ENCODE measurements around the gene PRRG1. TPM values are rescaled to one million over a fixed set of nuclear protein-coding genes. Genes with fewer than 3 reads are reported as not detected.
"Not testable (repeated sequence)": the region's sequence is repeated elsewhere in the genome, so short reads cannot be mapped to it uniquely, and the experiment has no call there.

The PRRG1 gene
- total RNA-seq, 2 experiments from 2014 or later, result not detected

DNA sequence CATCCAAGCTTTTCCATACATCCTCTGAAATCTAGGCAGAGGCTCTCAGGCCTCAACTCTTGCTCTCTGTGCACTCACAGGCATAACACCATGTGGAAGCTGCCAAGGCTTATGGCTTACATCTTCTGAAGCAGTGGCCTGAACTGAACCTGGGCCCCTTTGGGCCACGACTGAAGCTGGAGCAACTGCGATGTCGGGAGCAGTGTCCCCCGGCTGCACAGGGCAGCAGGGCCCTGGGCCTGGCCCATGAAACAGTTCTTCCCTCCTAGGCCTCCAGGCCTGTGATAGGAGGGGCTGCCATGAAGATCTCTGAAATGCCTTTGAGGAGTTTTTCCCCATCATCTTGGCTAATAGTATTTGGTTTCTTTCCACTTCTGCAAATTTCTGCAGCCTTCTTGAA lies 39.2 kb downstream of the PRRG1 start:
- H3K9me3 Mint-ChIP-seq, result no peaks in the 10 kb centered on the region
- DNase-seq, result no peak
- H3K27me3 Mint-ChIP-seq (ENCODE audit: low read depth), result no peaks in the 10 kb centered on the region
- H3K36me3 Mint-ChIP-seq (ENCODE audit: low read depth), result no peaks in the 10 kb centered on the region
- CTCF ChIA-PET, result interaction anchor here (0.6 kb wide), 1 partner anchor 435 kb away, joined by 3 read pairs; no protein-coding TSS in a partner anchor
- no peak overlapping the region for H3K4me3 Mint-ChIP-seq
- no peaks in the 10 kb centered on the region for H3K4me1 Mint-ChIP-seq (ENCODE audit: low read depth)
- H3K27ac Mint-ChIP-seq, result no peak overlapping the region
- intact Hi-C loops (cut with micrococcal nuclease), result no loop called here

DNA sequence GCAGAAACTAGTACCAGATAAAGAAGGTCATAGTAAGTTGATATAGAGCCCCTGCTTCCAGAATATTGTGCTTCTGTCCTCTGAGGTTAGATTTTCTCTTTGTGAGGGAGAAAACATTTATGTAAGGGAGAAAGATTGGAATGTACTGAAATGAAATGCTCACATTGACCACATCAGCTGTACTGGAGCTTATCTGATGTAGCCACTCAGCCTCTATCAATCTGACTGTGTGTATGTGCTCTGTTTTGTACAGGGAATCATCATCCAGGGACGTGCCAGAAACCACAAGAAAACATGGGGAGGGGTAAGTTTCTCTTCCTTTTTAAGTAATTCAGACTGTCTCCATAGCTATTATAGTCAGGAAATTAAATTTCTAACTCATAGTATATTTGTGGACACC lies 56.8 kb downstream of the PRRG1 start:
- H3K27ac Mint-ChIP-seq, result no peak overlapping the region
- no peaks in the 10 kb centered on the region for H3K4me1 Mint-ChIP-seq (ENCODE audit: low read depth)
- no peaks in the 10 kb centered on the region for H3K36me3 Mint-ChIP-seq (ENCODE audit: low read depth)
- CTCF ChIA-PET, result no interaction called here
- H3K9me3 Mint-ChIP-seq, result peaks cover 1% of the 10 kb centered on the region
- H3K4me3 Mint-ChIP-seq, result no peak overlapping the region
- intact Hi-C loops (cut with micrococcal nuclease), result no loop called here
- H3K27me3 Mint-ChIP-seq (ENCODE audit: low read depth), result no peaks in the 10 kb centered on the region
- DNase-seq, result no peak

DNA sequence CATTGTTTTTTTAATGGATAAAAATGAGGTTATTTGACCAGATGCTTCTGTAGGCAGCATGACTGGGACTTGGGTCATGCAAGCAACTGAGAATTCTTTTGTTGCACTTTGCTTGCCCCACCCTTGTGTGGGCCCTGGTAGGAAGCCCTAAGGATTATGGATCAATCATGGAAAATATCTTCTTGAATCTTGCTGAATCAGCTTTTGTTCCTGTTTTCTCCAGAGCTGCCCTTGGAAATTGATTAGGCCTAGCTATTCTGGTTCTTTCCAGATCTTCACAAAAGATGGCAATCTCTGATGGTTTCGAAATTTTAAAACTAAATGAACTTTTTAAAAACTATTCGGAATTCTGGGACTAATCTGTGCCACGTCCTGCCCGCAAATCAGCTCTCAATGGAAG lies 58.6 kb downstream of the PRRG1 start:
- H3K9me3 Mint-ChIP-seq, result no peaks in the 10 kb centered on the region
- H3K4me3 Mint-ChIP-seq, result no peak overlapping the region
- intact Hi-C loops (cut with micrococcal nuclease), result no loop called here
- no peaks in the 10 kb centered on the region for H3K27me3 Mint-ChIP-seq (ENCODE audit: low read depth)
- CTCF ChIA-PET, result no interaction called here
- H3K36me3 Mint-ChIP-seq (ENCODE audit: low read depth), result no peaks in the 10 kb centered on the region
- H3K4me1 Mint-ChIP-seq (ENCODE audit: low read depth), result no peaks in the 10 kb centered on the region
- DNase-seq, result no peak
- H3K27ac Mint-ChIP-seq, result no peak overlapping the region

DNA sequence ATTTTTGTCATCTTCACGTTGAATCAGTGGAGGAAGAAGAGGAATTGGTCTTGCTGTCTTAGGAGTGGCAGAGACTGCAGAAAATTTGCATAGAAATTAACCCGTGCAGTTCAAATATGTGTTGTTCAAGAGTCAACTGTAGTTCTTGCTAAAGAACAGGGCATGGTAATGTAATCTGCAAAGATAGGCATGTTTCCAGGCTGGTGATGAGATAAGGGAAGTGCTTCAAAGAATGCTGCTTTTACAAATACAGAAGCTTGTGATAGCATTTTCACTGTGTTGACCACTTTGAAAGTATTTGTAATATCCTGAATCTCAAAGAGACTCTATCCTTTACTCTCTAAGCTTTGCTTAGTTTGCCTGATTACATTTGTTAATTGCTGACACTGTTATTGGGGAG lies 60.1 kb downstream of the PRRG1 start:
- no peaks in the 10 kb centered on the region for H3K36me3 Mint-ChIP-seq (ENCODE audit: low read depth)
- no peak for DNase-seq
- H3K27ac Mint-ChIP-seq, result no peak overlapping the region
- H3K4me3 Mint-ChIP-seq, result no peak overlapping the region
- H3K27me3 Mint-ChIP-seq (ENCODE audit: low read depth), result no peaks in the 10 kb centered on the region
- intact Hi-C loops (cut with micrococcal nuclease), result no loop called here
- no peaks in the 10 kb centered on the region for H3K4me1 Mint-ChIP-seq (ENCODE audit: low read depth)
- H3K9me3 Mint-ChIP-seq, result no peaks in the 10 kb centered on the region
- CTCF ChIA-PET, result no interaction called here

DNA sequence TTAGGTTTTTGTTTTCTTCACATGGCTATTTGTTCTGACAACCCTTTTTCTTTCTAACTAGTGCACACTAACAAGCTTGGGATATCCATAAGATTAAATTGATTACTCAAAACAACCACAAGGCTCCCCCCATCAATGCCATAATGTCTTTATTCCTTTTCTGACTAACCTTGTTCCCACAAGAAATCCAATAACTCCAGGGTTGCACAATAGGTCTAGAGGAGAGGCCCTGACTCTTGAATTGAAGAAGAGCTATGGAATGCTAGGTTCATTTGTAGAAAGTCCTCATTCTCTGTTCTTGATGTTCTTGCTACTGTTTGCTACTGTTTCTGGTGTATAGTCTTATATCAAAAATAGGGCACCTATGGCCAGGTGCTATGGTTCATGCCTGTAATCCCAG lies 71.0 kb downstream of the PRRG1 start:
- Mint-ChIP-seq H3K9me3 (no peaks in the 10 kb centered on the region), H3K27me3 (ENCODE audit: low read depth) (no peaks in the 10 kb centered on the region), H3K4me1 (ENCODE audit: low read depth) (no peaks in the 10 kb centered on the region), H3K27ac (no peak overlapping the region), H3K36me3 (ENCODE audit: low read depth) (no peaks in the 10 kb centered on the region), H3K4me3 (no peak overlapping the region)
- CTCF ChIA-PET, result no interaction called here
- DNase-seq, result no peak
- intact Hi-C loops (cut with micrococcal nuclease), result no loop called here

DNA sequence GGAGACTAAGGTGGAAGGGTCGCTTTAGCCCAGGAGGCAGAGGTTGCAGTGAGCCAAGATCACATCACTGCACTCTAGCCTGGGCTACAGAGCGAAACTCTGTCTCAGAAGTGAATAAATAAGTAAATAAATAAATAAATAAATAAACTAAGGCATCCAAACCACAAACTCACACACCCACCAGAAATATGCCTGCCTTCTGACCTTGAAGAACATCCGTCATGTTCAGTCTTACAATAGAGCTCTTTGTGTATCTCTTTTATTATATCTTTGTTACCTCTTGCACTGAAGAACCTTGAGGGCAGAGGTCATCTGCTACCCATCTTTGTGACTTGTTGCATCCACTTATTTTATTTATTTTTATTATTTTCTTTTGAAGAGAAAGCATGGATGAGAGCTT lies 71.6 kb downstream of the PRRG1 start:
- CTCF ChIA-PET, result no interaction called here
- H3K36me3 Mint-ChIP-seq (ENCODE audit: low read depth), result no peaks in the 10 kb centered on the region
- H3K9me3 Mint-ChIP-seq, result no peaks in the 10 kb centered on the region
- H3K4me3 Mint-ChIP-seq, result no peak overlapping the region
- intact Hi-C loops (cut with micrococcal nuclease), result no loop called here
- no peaks in the 10 kb centered on the region for H3K4me1 Mint-ChIP-seq (ENCODE audit: low read depth)
- no peak overlapping the region for H3K27ac Mint-ChIP-seq
- no peaks in the 10 kb centered on the region for H3K27me3 Mint-ChIP-seq (ENCODE audit: low read depth)
- DNase-seq, result no peak

DNA sequence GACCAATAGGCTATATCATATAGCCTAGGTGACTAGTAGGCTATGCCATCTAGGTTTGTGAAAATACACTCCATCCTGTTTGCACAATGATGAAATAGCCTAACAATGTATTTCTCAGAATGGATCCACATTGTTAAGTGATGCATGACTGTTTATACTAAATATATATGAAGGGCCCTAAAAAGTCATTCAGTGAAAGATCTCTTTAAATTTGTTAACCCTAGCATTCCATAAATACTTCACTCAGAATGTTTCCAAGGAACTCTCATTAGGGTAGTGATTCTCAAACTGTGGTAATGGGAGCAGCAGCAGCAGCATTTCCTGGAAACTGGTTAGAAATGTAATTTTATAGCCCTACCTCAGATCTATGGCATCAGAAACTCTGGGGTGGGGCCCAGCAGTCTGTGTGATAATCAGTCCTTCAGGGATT lies 74.9 kb downstream of the PRRG1 start:
- Mint-ChIP-seq H3K4me1 (ENCODE audit: low read depth) (no peaks in the 10 kb centered on the region), H3K9me3 (no peaks in the 10 kb centered on the region), H3K36me3 (ENCODE audit: low read depth) (no peaks in the 10 kb centered on the region), H3K27ac (no peak overlapping the region), H3K4me3 (no peak overlapping the region), H3K27me3 (ENCODE audit: low read depth) (no peaks in the 10 kb centered on the region)
- intact Hi-C loops (cut with micrococcal nuclease), result no loop called here
- CTCF ChIA-PET, result no interaction called here
- no peak for DNase-seq

DNA sequence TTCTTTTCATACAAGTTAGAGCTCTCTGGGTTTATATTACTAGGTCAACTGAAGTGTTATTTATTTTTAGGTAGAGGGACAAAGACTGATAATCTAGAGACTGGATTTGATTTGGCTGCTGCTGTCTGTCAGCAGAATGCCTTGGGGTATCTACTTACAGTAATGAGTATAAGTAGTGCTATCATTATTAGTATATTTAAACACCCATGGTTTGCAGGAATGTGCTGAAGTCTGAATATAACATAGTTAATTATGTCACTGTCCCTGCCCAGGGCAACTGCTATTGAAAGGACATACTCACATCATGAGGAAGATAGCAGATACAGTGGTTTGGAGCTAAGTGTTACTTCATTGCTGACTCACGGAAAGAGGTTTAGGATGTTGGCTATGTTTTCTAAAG lies 76.2 kb downstream of the PRRG1 start:
- Mint-ChIP-seq H3K4me1 (ENCODE audit: low read depth) (no peaks in the 10 kb centered on the region), H3K9me3 (no peaks in the 10 kb centered on the region), H3K27me3 (ENCODE audit: low read depth) (no peaks in the 10 kb centered on the region), H3K36me3 (ENCODE audit: low read depth) (no peaks in the 10 kb centered on the region), H3K4me3 (no peak overlapping the region), H3K27ac (no peak overlapping the region)
- CTCF ChIA-PET, result no interaction called here
- no peak for DNase-seq
- intact Hi-C loops (cut with micrococcal nuclease), result no loop called here

DNA sequence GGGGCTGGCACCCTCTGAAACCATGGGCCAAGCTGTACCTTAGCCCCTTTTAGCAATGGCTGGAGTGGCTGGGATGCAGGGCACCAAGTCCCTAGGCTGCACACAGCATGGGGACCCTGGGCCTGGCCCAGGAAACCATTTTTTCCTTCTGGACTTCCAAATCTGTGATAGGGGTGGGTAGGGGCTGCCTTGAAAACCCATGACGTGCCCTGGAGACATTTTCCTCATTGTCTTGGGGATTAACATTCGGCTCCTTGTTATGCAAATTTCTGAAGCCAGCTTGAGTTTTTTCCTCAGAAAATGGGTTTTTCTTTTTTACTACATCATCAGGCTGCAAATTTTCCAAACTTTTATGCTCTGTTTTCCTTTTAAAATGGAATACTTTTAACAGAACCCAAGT lies 79.8 kb downstream of the PRRG1 start:
- H3K36me3 Mint-ChIP-seq (ENCODE audit: low read depth); intact Hi-C loops (cut with micrococcal nuclease); H3K4me3 Mint-ChIP-seq; H3K9me3 Mint-ChIP-seq; H3K27me3 Mint-ChIP-seq (ENCODE audit: low read depth); H3K27ac Mint-ChIP-seq; CTCF ChIA-PET; H3K4me1 Mint-ChIP-seq (ENCODE audit: low read depth); DNase-seq: not testable (repeated sequence)

DNA sequence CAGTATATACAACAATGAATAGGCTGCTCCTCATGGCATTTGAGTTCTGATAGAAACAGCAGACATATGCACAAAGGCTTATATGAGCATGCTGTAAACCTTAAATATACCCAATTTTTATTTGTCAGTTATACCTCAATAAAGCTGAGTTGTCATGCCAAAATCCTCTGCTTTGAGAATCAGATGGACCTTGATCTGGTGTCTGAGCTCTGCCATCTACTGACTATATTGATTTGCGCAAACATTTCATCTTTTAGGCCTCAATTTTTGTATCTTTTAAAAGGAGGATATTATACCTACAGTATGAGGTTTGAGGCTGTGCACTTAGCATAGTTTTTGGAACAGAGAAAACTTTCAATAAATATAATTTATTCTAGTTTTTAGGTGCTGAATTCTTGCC lies 85.2 kb downstream of the PRRG1 start:
- no peaks in the 10 kb centered on the region for H3K4me1 Mint-ChIP-seq (ENCODE audit: low read depth)
- H3K9me3 Mint-ChIP-seq, result no peaks in the 10 kb centered on the region
- no peaks in the 10 kb centered on the region for H3K36me3 Mint-ChIP-seq (ENCODE audit: low read depth)
- peaks cover 3% of the 10 kb centered on the region for H3K27me3 Mint-ChIP-seq (ENCODE audit: low read depth)
- H3K27ac Mint-ChIP-seq, result no peak overlapping the region
- intact Hi-C loops (cut with micrococcal nuclease), result no loop called here
- CTCF ChIA-PET, result no interaction called here
- H3K4me3 Mint-ChIP-seq, result no peak overlapping the region
- DNase-seq, result no peak

DNA sequence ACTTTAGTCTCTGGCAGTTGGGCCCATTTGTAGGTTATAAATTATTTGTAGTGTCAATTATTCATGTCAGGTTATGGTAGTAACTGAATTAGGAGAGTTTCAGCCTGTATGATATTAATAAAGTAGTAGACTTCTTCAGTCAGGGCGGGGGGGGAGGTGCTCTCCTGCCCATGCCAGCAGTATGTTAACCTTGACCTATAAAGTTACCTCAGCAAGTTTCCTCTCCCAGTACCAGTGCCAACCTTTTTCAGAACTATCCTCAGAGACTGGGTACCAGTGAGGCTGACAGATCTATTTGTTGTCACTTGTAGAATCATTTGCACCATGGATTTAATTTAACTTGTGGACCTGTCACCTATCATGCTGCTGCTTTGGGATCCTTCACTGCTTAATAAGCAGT lies 88.0 kb downstream of the PRRG1 start:
- peaks cover 3% of the 10 kb centered on the region for H3K27me3 Mint-ChIP-seq (ENCODE audit: low read depth)
- H3K27ac Mint-ChIP-seq, result no peak overlapping the region
- DNase-seq, result no peak
- intact Hi-C loops (cut with micrococcal nuclease), result no loop called here
- no peaks in the 10 kb centered on the region for H3K4me1 Mint-ChIP-seq (ENCODE audit: low read depth)
- no peak overlapping the region for H3K4me3 Mint-ChIP-seq
- H3K36me3 Mint-ChIP-seq (ENCODE audit: low read depth), result no peaks in the 10 kb centered on the region
- no peaks in the 10 kb centered on the region for H3K9me3 Mint-ChIP-seq
- CTCF ChIA-PET, result no interaction called here

DNA sequence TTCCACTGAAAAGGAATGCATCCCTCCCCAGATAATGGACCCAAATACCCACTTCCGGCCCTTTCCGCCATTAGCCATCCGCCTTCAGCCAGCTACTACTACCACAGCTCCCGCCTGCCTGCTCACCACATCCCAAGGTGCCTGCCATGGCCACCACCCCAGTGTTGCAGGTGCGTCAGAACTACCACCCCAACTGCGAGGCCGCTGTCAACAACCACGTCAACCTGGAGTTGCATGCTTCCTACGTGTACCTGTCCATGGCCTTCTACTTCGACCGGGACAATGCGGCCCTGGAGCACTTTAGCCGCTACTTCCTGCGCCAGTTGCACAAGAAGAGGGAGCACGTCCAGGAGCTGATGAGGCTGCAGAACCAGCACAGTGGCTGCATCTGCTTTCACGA lies 92.2 kb downstream of the PRRG1 start:
- no peaks in the 10 kb centered on the region for H3K36me3 Mint-ChIP-seq (ENCODE audit: low read depth)
- CTCF ChIA-PET, result no interaction called here
- intact Hi-C loops (cut with micrococcal nuclease), result no loop called here
- H3K4me1 Mint-ChIP-seq (ENCODE audit: low read depth), result no peaks in the 10 kb centered on the region
- H3K9me3 Mint-ChIP-seq, result no peaks in the 10 kb centered on the region
- no peak overlapping the region for H3K27ac Mint-ChIP-seq
- no peaks in the 10 kb centered on the region for H3K27me3 Mint-ChIP-seq (ENCODE audit: low read depth)
- H3K4me3 Mint-ChIP-seq, result no peak overlapping the region
- DNase-seq, result no peak

DNA sequence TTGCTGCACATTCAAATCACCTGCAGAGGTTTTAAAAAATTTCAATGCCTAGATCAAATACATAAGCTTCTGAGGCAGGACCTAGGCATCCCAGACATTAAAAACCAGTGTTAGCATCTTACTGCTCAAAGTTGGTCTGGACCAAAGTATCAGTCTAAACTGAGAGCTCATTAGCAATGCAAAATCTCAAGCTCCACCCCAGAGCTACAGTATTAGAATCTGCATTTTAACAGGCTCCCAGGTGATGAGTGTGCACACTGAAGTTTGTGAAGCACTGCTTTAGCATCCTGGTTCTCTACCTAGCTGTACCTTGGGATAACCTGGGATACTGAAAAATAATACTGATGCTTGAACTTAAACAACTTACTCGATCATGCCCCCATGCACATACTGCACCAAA lies 96.0 kb downstream of the PRRG1 start:
- no peaks in the 10 kb centered on the region for H3K36me3 Mint-ChIP-seq (ENCODE audit: low read depth)
- no peaks in the 10 kb centered on the region for H3K4me1 Mint-ChIP-seq (ENCODE audit: low read depth)
- no peak overlapping the region for H3K27ac Mint-ChIP-seq
- no peak overlapping the region for H3K4me3 Mint-ChIP-seq
- no peaks in the 10 kb centered on the region for H3K27me3 Mint-ChIP-seq (ENCODE audit: low read depth)
- H3K9me3 Mint-ChIP-seq, result no peaks in the 10 kb centered on the region
- intact Hi-C loops (cut with micrococcal nuclease), result no loop called here
- CTCF ChIA-PET, result no interaction called here
- no peak for DNase-seq

DNA sequence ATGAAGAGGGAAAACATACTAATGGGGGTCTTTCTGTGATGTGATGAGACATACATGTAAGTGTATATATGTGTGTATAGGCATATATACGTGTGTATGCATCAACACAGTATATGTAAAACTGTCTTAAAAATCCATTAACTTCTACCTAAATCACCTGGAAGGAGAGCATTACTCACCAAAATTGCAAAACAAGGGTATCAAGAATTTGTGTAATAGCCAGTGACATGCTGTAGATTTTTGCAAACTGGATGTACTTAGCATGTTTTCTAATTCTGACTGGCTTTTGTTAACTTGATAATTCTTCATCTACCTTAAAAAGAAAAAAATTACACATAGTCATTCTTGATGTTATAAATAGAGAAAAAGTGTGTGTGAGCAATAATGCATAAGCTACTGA lies 104.7 kb downstream of the PRRG1 start:
- CTCF ChIA-PET, result no interaction called here
- H3K27me3 Mint-ChIP-seq (ENCODE audit: low read depth), result peaks cover 3% of the 10 kb centered on the region
- intact Hi-C loops (cut with micrococcal nuclease), result no loop called here
- no peaks in the 10 kb centered on the region for H3K4me1 Mint-ChIP-seq (ENCODE audit: low read depth)
- peaks cover 1% of the 10 kb centered on the region for H3K9me3 Mint-ChIP-seq
- no peaks in the 10 kb centered on the region for H3K36me3 Mint-ChIP-seq (ENCODE audit: low read depth)
- DNase-seq, result no peak
- no peak overlapping the region for H3K27ac Mint-ChIP-seq
- no peak overlapping the region for H3K4me3 Mint-ChIP-seq
